HG02970 (cell line): ENCODE measurements around the gene SYCP2L.
A peak's percentile ranks its signal among the peaks of the same experiment; 100 is the strongest.
"Not testable (repeated sequence)": the region's sequence is repeated elsewhere in the genome, so short reads cannot be mapped to it uniquely, and the experiment has no call there.

Source experiments
- ATAC-seq: cut with Tn5 transposase; IDR thresholded peaks from one replicate; pipeline ENCODE4 v1.9.1; 2021; ENCODE audit warnings: mild to moderate bottlenecking, moderate library complexity, moderate number of reproducible peaks; ENCODE audit not compliant: unreplicated experiment, low FRiP score

SYCP2L gene

GRCh38 chr6:10877012-10877411 lies 9.8 kb upstream of the SYCP2L start:
- no peak for ATAC-seq

- no peak for ATAC-seq
Observed at GRCh38 chr6:10877871-10878270, 9.0 kb upstream of the SYCP2L start.

GRCh38 chr6:10880366-10880765 lies 6.5 kb upstream of the SYCP2L start:
- ATAC-seq, result no peak

GRCh38 chr6:10882253-10882630 lies 4.6 kb upstream of the SYCP2L start:
- ATAC-seq, result not testable (repeated sequence)

GRCh38 chr6:10882657-10883171 lies 4.1 kb upstream of the SYCP2L start:
- no peak for ATAC-seq

- ATAC-seq, result no peak
Observed at GRCh38 chr6:10883312-10884244, 3.3 kb upstream of the SYCP2L start.

GRCh38 chr6:10884245-10884972 lies 2.4 kb upstream of the SYCP2L start:
- no peak for ATAC-seq

GRCh38 chr6:10886365-10886690 lies 524 bp upstream of the SYCP2L start:
- ATAC-seq, result not testable (repeated sequence)

- ATAC-seq, result no peak
Observed at GRCh38 chr6:10890151-10890550, 3.3 kb downstream of the SYCP2L start.

GRCh38 chr6:10891960-10892359 lies 5.1 kb downstream of the SYCP2L start:
- no peak for ATAC-seq

- no peak for ATAC-seq
Observed at GRCh38 chr6:10894958-10895357, 8.1 kb downstream of the SYCP2L start.

GRCh38 chr6:10896691-10897090 lies 9.8 kb downstream of the SYCP2L start:
- ATAC-seq, result no peak

GRCh38 chr6:10901770-10902169 lies 14.9 kb downstream of the SYCP2L start:
- peak; percentile 91 for ATAC-seq

GRCh38 chr6:10904015-10904414 lies 17.2 kb downstream of the SYCP2L start:
- no peak for ATAC-seq

GRCh38 chr6:10908228-10908627 lies 21.4 kb downstream of the SYCP2L start:
- ATAC-seq, result no peak

- not testable (repeated sequence) for ATAC-seq
Observed at GRCh38 chr6:10919520-10919919, 32.7 kb downstream of the SYCP2L start.

- no peak for ATAC-seq
Observed at GRCh38 chr6:10933126-10933525, 46.3 kb downstream of the SYCP2L start.

- no peak for ATAC-seq
Observed at GRCh38 chr6:10939840-10940239, 53.0 kb downstream of the SYCP2L start.

- ATAC-seq, result no peak
Observed at GRCh38 chr6:10945845-10946244, 59.0 kb downstream of the SYCP2L start.

GRCh38 chr6:10947966-10948365 lies 61.1 kb downstream of the SYCP2L start:
- ATAC-seq, result no peak
